H1 (cell line): ENCODE measurements around the gene PPARD. TPM values are rescaled to one million over a fixed set of nuclear protein-coding genes. Genes with fewer than 3 reads are reported as not detected.

Experiments used
- CTCF ChIA-PET: fragments of 300-600 bp; sonication (Branson Sonifier 250); formaldehyde crosslinking; loops from one replicate; lab custom pipeline; 2021; ENCODE audit not compliant: partially characterized antibody; lab: Charles Lee
- POLR2A ChIA-PET: fragments of 300-600 bp; sonication (Branson Sonifier 250); formaldehyde crosslinking; loops from one replicate; lab custom pipeline; 2021; ENCODE audit warnings: inconsistent platforms; ENCODE audit not compliant: partially characterized antibody; lab: Charles Lee
- DNase-seq, 2 experiments: peaks; one replicate each; pipeline versions ENCODE4 v3.0.0 to v3.0.0-alpha.2; 2010 to 2022; ENCODE audit warnings: low spot score in 2 of 2, low read depth in 1 of 2, mixed read lengths in 1 of 2
- FAIRE-seq: peaks from 2 replicates; lab custom pipeline; 2011; peaks lifted over from hg19 to GRCh38; lab: Jason Lieb, UNC
- H2AFZ ChIP-seq: 2 replicates; pipeline ENCODE4 v1.8.1; 2012; ENCODE audit warnings: low read length, inconsistent platforms
- H2AK5ac ChIP-seq: 2 replicates; pipeline ENCODE4 v1.6.1; 2013; ENCODE audit warnings: low read depth, low read length
- H2BK120ac ChIP-seq: replicated peaks from 2 replicates; pipeline ENCODE3; 2013; ENCODE audit warnings: low read depth, low read length, inconsistent platforms
- H2BK12ac ChIP-seq: 2 replicates; pipeline ENCODE4 v1.6.1; 2013; ENCODE audit warnings: low read depth, low read length
- H2BK15ac ChIP-seq: 2 replicates; pipeline ENCODE4 v1.6.1; 2013; ENCODE audit warnings: low read length
- H2BK20ac ChIP-seq: 2 replicates; pipeline ENCODE4 v1.6.1; 2013; ENCODE audit warnings: low read length
- H2BK5ac ChIP-seq: 2 replicates; pipeline ENCODE4 v1.6.1; 2013; ENCODE audit warnings: low read depth, low read length
- H3K14ac ChIP-seq: 2 replicates; pipeline ENCODE4 v1.6.1; 2013; ENCODE audit warnings: inconsistent platforms; ENCODE audit not compliant: insufficient read length
- H3K18ac ChIP-seq: 2 replicates; pipeline ENCODE4 v1.6.1; 2013; ENCODE audit warnings: low read length; ENCODE audit errors: extremely low read depth
- H3K23ac ChIP-seq: 2 replicates; pipeline ENCODE4 v1.6.1; 2013; ENCODE audit warnings: inconsistent platforms; ENCODE audit not compliant: insufficient read length
- H3K23me2 ChIP-seq: 2 replicates; pipeline ENCODE4 v1.6.1; 2013; ENCODE audit warnings: low read depth, low read length
- H3K27ac ChIP-seq: 2 replicates; pipeline ENCODE4 v1.6.1; 2011; ENCODE audit warnings: low read depth, low read length, inconsistent platforms
- H3K27me3 ChIP-seq, 4 experiments: replicated peaks in 1 of 4; 1 replicate in 1 of 4; 2 replicates in 3 of 4; pipeline versions ENCODE4 v1.6.1 to v1.8.1; 2011 to 2013; ENCODE audit warnings: low read length in 3 of 4, mild to moderate bottlenecking in 3 of 4, inconsistent platforms in 2 of 4, mixed read lengths in 2 of 4, moderate library complexity in 1 of 4; ENCODE audit not compliant: control insufficient read depth in 3 of 4, insufficient read depth in 3 of 4; ENCODE audit errors: extremely low read depth in 1 of 4
- H3K36me3 ChIP-seq, 4 experiments: 2 replicates each; pipeline versions ENCODE4 v1.6.1 to v1.8.1; 2011 to 2013; ENCODE audit warnings: mild to moderate bottlenecking in 4 of 4, low read length in 3 of 4, moderate library complexity in 2 of 4, control low read depth in 1 of 4, inconsistent platforms in 1 of 4; ENCODE audit not compliant: insufficient read depth in 4 of 4, control insufficient read depth in 2 of 4
- H3K4ac ChIP-seq: replicated peaks from 2 replicates; pipeline ENCODE3; 2013; ENCODE audit warnings: low read length, low read depth, mixed read lengths, inconsistent platforms; ENCODE audit not compliant: insufficient read length
- H3K4me1 ChIP-seq, 4 experiments: replicated peaks in 1 of 4; 1 replicate in 1 of 4; 2 replicates in 3 of 4; pipeline versions ENCODE4 v1.6.1 to v1.8.1; 2011 to 2013; ENCODE audit warnings: low read length in 3 of 4, inconsistent platforms in 2 of 4, mixed read lengths in 1 of 4; ENCODE audit not compliant: insufficient read depth in 4 of 4, control insufficient read depth in 3 of 4
- H3K4me2 ChIP-seq, 2 experiments: 2 replicates each; pipeline versions ENCODE4 v1.6.1 to v1.8.1; 2011 to 2013; ENCODE audit warnings: low read depth in 2 of 2, low read length in 2 of 2, control low read depth in 1 of 2, inconsistent platforms in 1 of 2, mild to moderate bottlenecking in 1 of 2; ENCODE audit not compliant: insufficient read depth in 1 of 2
- H3K4me3 ChIP-seq, 4 experiments: fragments of 200-600, 300-600 bp in 1 of 4; sonication (generic), shearing (Covaris generic), sonication (Bioruptor Twin) in 1 of 4; 2 replicates each; pipeline versions ENCODE4 v1.5.1 to v1.8.1; 2011 to 2016; ENCODE audit warnings: low read length in 4 of 4, low read depth in 3 of 4, control low read depth in 2 of 4, inconsistent platforms in 2 of 4, mild to moderate bottlenecking in 2 of 4, mixed read lengths in 1 of 4, moderate library complexity in 1 of 4; ENCODE audit not compliant: insufficient read depth in 2 of 4; ENCODE audit errors: extremely low read depth in 1 of 4
- H3K56ac ChIP-seq: replicated peaks from 2 replicates; pipeline ENCODE3; 2013; ENCODE audit warnings: low read depth, mild to moderate bottlenecking, mixed read lengths, low read length, inconsistent platforms; ENCODE audit not compliant: insufficient read length
- H3K79me1 ChIP-seq: 2 replicates; pipeline ENCODE4 v1.6.1; 2013; ENCODE audit warnings: low read depth, low read length, control low read depth
- H3K79me2 ChIP-seq, 2 experiments: 2 replicates each; pipeline versions ENCODE4 v1.6.1 to v1.8.1; 2012 to 2013; ENCODE audit warnings: low read length in 2 of 2, mild to moderate bottlenecking in 2 of 2, inconsistent platforms in 1 of 2; ENCODE audit not compliant: insufficient read depth in 2 of 2, control insufficient read depth in 1 of 2
- H3K9ac ChIP-seq, 4 experiments: replicated peaks in 1 of 4; 1 replicate in 1 of 4; 2 replicates in 3 of 4; pipeline versions ENCODE4 v1.6.1 to v1.8.1; 2011 to 2013; ENCODE audit warnings: low read depth in 3 of 4, low read length in 3 of 4, control low read depth in 2 of 4, mild to moderate bottlenecking in 2 of 4, moderate library complexity in 2 of 4, inconsistent platforms in 1 of 4; ENCODE audit errors: extremely low read depth in 1 of 4
- H3K9me3 ChIP-seq, 2 experiments: 2 replicates each; pipeline versions ENCODE4 v1.6.1 to v1.8.1; 2012 to 2013; ENCODE audit warnings: mild to moderate bottlenecking in 2 of 2, moderate library complexity in 2 of 2, control low read depth in 1 of 2, inconsistent platforms in 1 of 2, low read depth in 1 of 2, low read length in 1 of 2, mixed read lengths in 1 of 2; ENCODE audit not compliant: insufficient read depth in 2 of 2
- H4K20me1 ChIP-seq, 2 experiments: replicated peaks in 1 of 2; 2 replicates each; pipeline versions ENCODE3 to v1.8.1; 2011 to 2013; ENCODE audit warnings: inconsistent platforms in 2 of 2, low read length in 2 of 2, mild to moderate bottlenecking in 1 of 2; ENCODE audit not compliant: insufficient read depth in 2 of 2, control insufficient read depth in 1 of 2
- H4K5ac ChIP-seq: 2 replicates; pipeline ENCODE4 v1.6.1; 2013; ENCODE audit warnings: low read length, low read depth, mixed read lengths, inconsistent platforms; ENCODE audit not compliant: insufficient read length
- H4K8ac ChIP-seq: 2 replicates; pipeline ENCODE4 v1.8.0; 2013; ENCODE audit warnings: mild to moderate bottlenecking, moderate library complexity, low read length, inconsistent platforms; ENCODE audit not compliant: insufficient read depth; ENCODE audit errors: extremely low read depth
- H4K91ac ChIP-seq: replicated peaks from 2 replicates; pipeline ENCODE3; 2013; ENCODE audit warnings: low read length, mixed read lengths, inconsistent platforms; ENCODE audit not compliant: insufficient read length
- ATF2 ChIP-seq: IDR thresholded peaks from 2 replicates; pipeline ENCODE4 v1.6.1; 2012; ENCODE audit warnings: low read length, inconsistent platforms
- ATF3 ChIP-seq: IDR thresholded peaks from 2 replicates; pipeline ENCODE4 v1.6.1; 2011; ENCODE audit warnings: low read depth, mild to moderate bottlenecking, low read length; ENCODE audit not compliant: insufficient read depth
- EGR1 ChIP-seq: IDR thresholded peaks from 2 replicates; pipeline ENCODE4 v1.6.1; 2011; ENCODE audit warnings: low read depth, low read length, borderline replicate concordance
- FOSL1 ChIP-seq: IDR thresholded peaks from 2 replicates; pipeline ENCODE4 v1.6.1; 2011; ENCODE audit warnings: mild to moderate bottlenecking, low read depth, low read length, moderate library complexity; ENCODE audit not compliant: insufficient read depth
- JUND ChIP-seq: IDR thresholded peaks from 2 replicates; pipeline ENCODE4 v1.6.1; 2011; ENCODE audit warnings: mild to moderate bottlenecking, improper control_type of control experiment, low read length
- KDM1A ChIP-seq: fragments of 200-600, 300-600 bp; sonication (generic); IDR thresholded peaks from 2 replicates; pipeline ENCODE4 v1.7.1; 2016; ENCODE audit warnings: mild to moderate bottlenecking, low read length, borderline replicate concordance
- NANOG ChIP-seq: IDR thresholded peaks from 2 replicates; pipeline ENCODE4 v1.6.1; 2011; ENCODE audit warnings: low read length, low read depth, mild to moderate bottlenecking, inconsistent platforms; ENCODE audit not compliant: insufficient read depth, poor library complexity, severe bottlenecking
- PHF8 ChIP-seq: fragments of 200-600 bp; sonication (generic); conservative IDR thresholded peaks from 2 replicates; pipeline ENCODE4 v1.7.1; 2012; ENCODE audit warnings: low read depth, mild to moderate bottlenecking, inconsistent platforms, low read length, moderate library complexity
- POLR2AphosphoS5 ChIP-seq: IDR thresholded peaks from 2 replicates; pipeline ENCODE4 v1.6.1; 2011; ENCODE audit warnings: low read depth, low read length
- POU5F1 ChIP-seq: IDR thresholded peaks from 2 replicates; pipeline ENCODE4 v1.6.1; 2011; ENCODE audit warnings: low read depth, mild to moderate bottlenecking, low read length, moderate library complexity
- SIRT6 ChIP-seq: IDR thresholded peaks from one replicate; pipeline ENCODE4 v1.7.1; 2012; ENCODE audit warnings: low read length, inconsistent platforms
- SP2 ChIP-seq: IDR thresholded peaks from 2 replicates; pipeline ENCODE4 v1.6.1; 2012; ENCODE audit warnings: mild to moderate bottlenecking, low read length, inconsistent platforms
- WGBS, 2 experiments: shearing (Covaris generic) in 1 of 2; methylation state at CpG; one replicate each; pipeline versions ENCODE4 v1.1.6 to v1.1.7; 2013 to 2015; ENCODE audit warnings: low lambda C conversion rate in 2 of 2, mixed read lengths in 2 of 2, inconsistent platforms in 1 of 2, low coverage in 1 of 2, missing lambda C conversion rate in 1 of 2; ENCODE audit not compliant: insufficient replicate concordance in 2 of 2, insufficient coverage in 1 of 2, insufficient read length in 1 of 2; ENCODE audit errors: extremely low coverage in 1 of 2, missing lambda C conversion rate in 1 of 2; 5-methylcytosine and 5-hydroxymethylcytosine counted together
- polyA plus RNA-seq, 7 experiments: library from polyadenylated mRNA; depleted of rRNA in 3 of 7; stranded (reverse) in 5 of 7; unstranded in 2 of 7; fragments of >200 nt in 5 of 7; fragments of 200-250 nt in 2 of 7; gene quantifications; 1 replicate in 5 of 7; 2 replicates in 1 of 7; 4 replicates in 1 of 7; pipeline versions ENCODE4 v1.2.1 to v1.2.3, GENCODE V29; 2011 to 2013; ENCODE audit warnings: missing spikeins in 2 of 7, mixed read lengths in 2 of 7
- total RNA-seq: library from RNA; stranded (reverse); fragmentation: NEBNext Ultra II Directional; extraction: Animal tissue kit (Norgen Biotek cat#: 25700); gene quantifications from 2 replicates; pipeline ENCODE4 v1.2.1, GENCODE V29; 2021

PPARD gene
- total and polyA plus RNA-seq, 2 of the 8 experiments (the other 6 are each of a cell fraction or from before 2014, with no cell fraction given), result 14.6 to 14.9 TPM

- Histone ChIP-seq H3K56ac (no peak overlapping the region), H2BK5ac (no peak overlapping the region), H4K8ac (no peak overlapping the region), H3K4me1 (peaks cover 4 to 17% (median 11%) of the 10 kb centered on the region in 4 experiments), H4K5ac (no peak overlapping the region), H2BK12ac (no peak overlapping the region), H3K27me3 (no peaks in the 10 kb centered on the region), H3K27ac (no peak overlapping the region), H4K91ac (no peak overlapping the region), H3K23ac (no peak overlapping the region), H2BK15ac (no peak overlapping the region; the same call in 1 of the 2 replicates), H3K23me2 (0 out of 2 replicates have a peak, but pooled peaks cover 2% of the 10 kb centered on the region), H3K9ac (no peak overlapping the region), H3K79me1 (no peaks in the 10 kb centered on the region; the same call in 1 of the 2 replicates), H3K4me2 (no peak overlapping the region), H2AK5ac (no peak overlapping the region), H3K36me3 (peaks cover 0 to 4% (median 1%) of the 10 kb centered on the region in 4 experiments; a peak in 3 of 8 replicates), H3K14ac (no peak overlapping the region), H3K9me3 (no peaks in the 10 kb centered on the region), H3K4ac (no peak overlapping the region), H3K79me2 (no peaks in the 10 kb centered on the region), H3K4me3 (no peak overlapping the region), H4K20me1 (no peaks in the 10 kb centered on the region), H2BK120ac (no peak overlapping the region), H3K18ac (no peak overlapping the region), H2BK20ac (no peak overlapping the region), H2AFZ (no peak overlapping the region)
- FAIRE-seq (no peak), DNase-seq (no peak)
- CTCF ChIA-PET, result no interaction called here
- POLR2A ChIA-PET, result interaction anchor here (1.3 kb wide), 1 partner anchor 12 kb away, joined by 3 read pairs; no protein-coding TSS in a partner anchor
- 87% methylated on average over 3 of the region's 3 CpGs; no CpG with 5 or more reads in 1 of the 2 experiments for WGBS, 2 experiments
- no peak for TF ChIP-seq FOSL1
- no peak for TF ChIP-seq EGR1
- TF ChIP-seq ATF3, result no peak
- TF ChIP-seq POU5F1, result no peak
- TF ChIP-seq JUND, result no peak
- no peak for TF ChIP-seq KDM1A
- no peak for TF ChIP-seq PHF8
- TF ChIP-seq ATF2, result no peak
- TF ChIP-seq POLR2AphosphoS5, result no peak
- TF ChIP-seq SIRT6, result no peak
- TF ChIP-seq NANOG, result no peak
- no peak for TF ChIP-seq SP2
Observed at GRCh38 chr6:35358086-35358485, 15.7 kb downstream of the PPARD start.
